H9 (cell line): ENCODE results near the gene CYP2R1. TPM values are rescaled to one million over a fixed set of nuclear protein-coding genes. Genes with fewer than 3 reads are reported as not detected.

Experiments
- DNase-seq: peaks from one replicate; pipeline ENCODE4 v3.0.0-alpha.2; 2017
- H2AFZ ChIP-seq: one replicate; pipeline ENCODE4 v1.6.1; 2013; ENCODE audit warnings: mild to moderate bottlenecking, low read length, control low read depth, moderate library complexity
- H2AK5ac ChIP-seq: 2 replicates; pipeline ENCODE4 v1.6.1; 2013; ENCODE audit warnings: low read length, control low read depth, mixed read lengths; ENCODE audit not compliant: insufficient read length
- H2BK120ac ChIP-seq: one replicate; pipeline ENCODE4 v1.6.1; 2013; ENCODE audit warnings: low read depth, mild to moderate bottlenecking, low read length, control low read depth, inconsistent platforms; ENCODE audit not compliant: poor library complexity, severe bottlenecking
- H2BK12ac ChIP-seq: 2 replicates; pipeline ENCODE4 v1.6.1; 2013; ENCODE audit warnings: low read length, control low read depth, mixed read lengths, low read depth; ENCODE audit not compliant: insufficient read length
- H2BK15ac ChIP-seq: 2 replicates; pipeline ENCODE4 v1.6.1; 2013; ENCODE audit warnings: low read depth, low read length, control low read depth
- H2BK20ac ChIP-seq: one replicate; pipeline ENCODE4 v1.6.1; 2013; ENCODE audit warnings: low read depth, mild to moderate bottlenecking, low read length, control low read depth, inconsistent platforms; ENCODE audit not compliant: poor library complexity, severe bottlenecking
- H2BK5ac ChIP-seq: 2 replicates; pipeline ENCODE4 v1.6.1; 2013; ENCODE audit warnings: low read length, control low read depth, mixed read lengths; ENCODE audit not compliant: insufficient read length
- H3K14ac ChIP-seq: 2 replicates; pipeline ENCODE4 v1.6.1; 2013; ENCODE audit warnings: low read length, control low read depth; ENCODE audit not compliant: insufficient read depth
- H3K18ac ChIP-seq: 2 replicates; pipeline ENCODE4 v1.6.1; 2013; ENCODE audit warnings: low read depth, mild to moderate bottlenecking, mixed read lengths, low read length, control low read depth; ENCODE audit not compliant: insufficient read length
- H3K23ac ChIP-seq: 2 replicates; pipeline ENCODE4 v1.6.1; 2013; ENCODE audit warnings: low read length, control low read depth, mixed read lengths, low read depth; ENCODE audit not compliant: insufficient read length
- H3K23me2 ChIP-seq: 2 replicates; pipeline ENCODE4 v1.6.1; 2013; ENCODE audit warnings: low read depth, mild to moderate bottlenecking, mixed read lengths, low read length, control low read depth; ENCODE audit not compliant: insufficient read length, poor library complexity, severe bottlenecking
- H3K27ac ChIP-seq: 2 replicates; pipeline ENCODE4 v1.5.1; 2013; ENCODE audit warnings: low read length, control low read depth, mixed read lengths, low read depth; ENCODE audit not compliant: insufficient read length
- H3K27me3 ChIP-seq: 2 replicates; pipeline ENCODE4 v1.6.1; 2013; ENCODE audit warnings: low read length, control low read depth, inconsistent platforms; ENCODE audit not compliant: insufficient read depth
- H3K4ac ChIP-seq: 2 replicates; pipeline ENCODE4 v1.6.1; 2013; ENCODE audit warnings: low read depth, mild to moderate bottlenecking, control low read depth, inconsistent platforms, low read length, moderate library complexity
- H3K4me1 ChIP-seq: 2 replicates; pipeline ENCODE4 v1.6.1; 2013; ENCODE audit warnings: low read length, control low read depth, inconsistent platforms; ENCODE audit not compliant: insufficient read depth
- H3K4me2 ChIP-seq: 2 replicates; pipeline ENCODE4 v1.6.1; 2013; ENCODE audit warnings: low read length, control low read depth, mixed read lengths; ENCODE audit not compliant: insufficient read length, insufficient read depth
- H3K56ac ChIP-seq: 2 replicates; pipeline ENCODE4 v1.6.1; 2013; ENCODE audit warnings: low read depth, mild to moderate bottlenecking, mixed read lengths, low read length, control low read depth; ENCODE audit not compliant: insufficient read length
- H3K79me1 ChIP-seq: 2 replicates; pipeline ENCODE4 v1.6.1; 2013; ENCODE audit warnings: low read depth, mild to moderate bottlenecking, moderate library complexity, low read length, control low read depth, inconsistent platforms; ENCODE audit not compliant: insufficient read depth, poor library complexity, severe bottlenecking
- H3K79me2 ChIP-seq: 2 replicates; pipeline ENCODE4 v1.6.1; 2013; ENCODE audit warnings: low read length, control low read depth, inconsistent platforms; ENCODE audit not compliant: insufficient read depth
- H3K9ac ChIP-seq: 2 replicates; pipeline ENCODE4 v1.6.1; 2013; ENCODE audit warnings: low read length, control low read depth, mixed read lengths; ENCODE audit not compliant: insufficient read length; ENCODE audit errors: extremely low read depth
- H3K9me3 ChIP-seq: one replicate; pipeline ENCODE4 v1.6.1; 2013; ENCODE audit warnings: low read depth, low read length, inconsistent platforms; ENCODE audit not compliant: control insufficient read depth
- H3T11ph ChIP-seq: one replicate; pipeline ENCODE4 v1.6.1; 2013; ENCODE audit warnings: mild to moderate bottlenecking, low read length, control low read depth, inconsistent platforms
- H4K20me1 ChIP-seq: one replicate; pipeline ENCODE4 v1.6.1; 2013; ENCODE audit not compliant: control insufficient read depth, insufficient read length, insufficient read depth
- H4K5ac ChIP-seq: 2 replicates; pipeline ENCODE4 v1.6.1; 2013; ENCODE audit warnings: low read depth, mild to moderate bottlenecking, mixed read lengths, low read length, control low read depth; ENCODE audit not compliant: insufficient read length
- H4K8ac ChIP-seq: replicated peaks from 2 replicates; pipeline ENCODE4 v1.6.1; 2013; ENCODE audit warnings: low read length, control low read depth, mixed read lengths, low read depth; ENCODE audit not compliant: insufficient read length
- H4K91ac ChIP-seq: 2 replicates; pipeline ENCODE4 v1.6.1; 2013; ENCODE audit warnings: low read depth, mild to moderate bottlenecking, moderate library complexity, mixed read lengths, low read length, control low read depth; ENCODE audit not compliant: insufficient read length
- H3K27ac Mint-ChIP-seq, 3 experiments: 2 replicates in 2 of 3; 3 replicates in 1 of 3; pipeline ENCODE4 v1.8.0; 2020 to 2021; ENCODE audit warnings: mixed read lengths in 3 of 3, mild to moderate bottlenecking in 1 of 3, moderate library complexity in 1 of 3
- H3K27me3 Mint-ChIP-seq: 2 replicates; pipeline ENCODE4 v1.8.0; 2021; ENCODE audit warnings: low read depth, mild to moderate bottlenecking, moderate library complexity, mixed read lengths
- H3K36me3 Mint-ChIP-seq, 3 experiments: 2 replicates in 2 of 3; 3 replicates in 1 of 3; pipeline ENCODE4 v1.8.0; 2020 to 2021; ENCODE audit warnings: low read depth in 3 of 3, mixed read lengths in 3 of 3; ENCODE audit not compliant: insufficient read depth in 1 of 3
- H3K4me1 Mint-ChIP-seq, 2 experiments: 2 replicates each; pipeline ENCODE4 v1.8.0; 2020; ENCODE audit warnings: mixed read lengths in 2 of 2
- H3K4me3 Mint-ChIP-seq, 2 experiments: 2 replicates in 1 of 2; 3 replicates in 1 of 2; pipeline ENCODE4 v1.8.0; 2020 to 2021; ENCODE audit warnings: mild to moderate bottlenecking in 2 of 2, mixed read lengths in 2 of 2, moderate library complexity in 1 of 2
- H3K9me3 Mint-ChIP-seq, 2 experiments: 2 replicates in 1 of 2; 3 replicates in 1 of 2; pipeline ENCODE4 v1.8.0; 2020; ENCODE audit warnings: mild to moderate bottlenecking in 2 of 2, mixed read lengths in 2 of 2, moderate library complexity in 1 of 2
- WGBS: extraction: QIAGEN DNeasy Blood & Tissue Kit; methylation state at CpG from one replicate; pipeline ENCODE4 v1.1.7; 2013; ENCODE audit warnings: missing lambda C conversion rate, low lambda C conversion rate, mixed read lengths; ENCODE audit not compliant: insufficient read length; ENCODE audit errors: extremely low coverage; 5-methylcytosine and 5-hydroxymethylcytosine counted together
- total RNA-seq: library from RNA; stranded (reverse); gene quantifications from 2 replicates; pipeline ENCODE4 v1.2.1, GENCODE V29; 2021
- TF ChIP-seq, protein P1 (sequence below): fragments of 200-600 bp; sonication (generic); conservative IDR thresholded peaks from 3 replicates; pipeline ENCODE4 v1.8.0; 2021; ENCODE audit warnings: antibody characterized with exemption, mild to moderate bottlenecking

CYP2R1 gene
- total RNA-seq, 1 experiment from 2014 or later, result 10.3 TPM

DNA sequence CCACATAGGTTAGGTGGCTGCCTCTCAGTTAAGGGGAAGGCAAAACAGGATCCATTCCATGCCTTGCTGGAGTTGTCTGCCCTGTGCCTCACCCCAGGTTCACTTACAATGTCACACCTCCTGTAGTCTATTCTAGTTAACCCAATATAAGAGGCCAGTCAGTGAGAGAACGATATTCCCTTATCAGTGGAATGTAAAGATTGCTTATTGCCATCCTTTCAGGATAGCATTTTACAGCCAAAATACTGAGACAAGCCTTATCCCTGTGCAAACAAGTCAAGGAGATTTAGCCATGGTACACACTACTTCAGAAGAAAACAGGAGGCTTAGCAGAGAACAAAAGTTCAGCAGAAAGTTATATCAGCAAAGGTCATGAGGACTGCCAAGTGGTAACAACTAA, 5.5 kb downstream of the CYP2R1 start:
- Histone ChIP-seq H3K27me3 (no peaks in the 10 kb centered on the region), H3K27ac (no peak overlapping the region), H3K79me2 (no peaks in the 10 kb centered on the region), H4K5ac (no peak overlapping the region), H3K4me1 (no peaks in the 10 kb centered on the region), H2BK20ac (no peak overlapping the region), H3K18ac (no peak overlapping the region), H3K56ac (no peak overlapping the region), H2BK5ac (no peak overlapping the region), H3K23ac (no peak overlapping the region), H2BK15ac (no peak overlapping the region), H3K23me2 (peaks cover 5% of the 10 kb centered on the region), H4K8ac (no peak overlapping the region), H2AFZ (no peak overlapping the region), H2AK5ac (no peak overlapping the region), H3K14ac (no peak overlapping the region), H3K4me2 (no peak overlapping the region), H4K91ac (no peak overlapping the region), H3K9ac (no peak overlapping the region), H2BK12ac (no peak overlapping the region), H3K4ac (no peak overlapping the region), H4K20me1 (no peaks in the 10 kb centered on the region), H2BK120ac (no peak overlapping the region), H3K79me1 (no peaks in the 10 kb centered on the region), H3T11ph (no peak overlapping the region), H3K9me3 (no peaks in the 10 kb centered on the region)
- Mint-ChIP-seq H3K27ac (no peak overlapping the region), H3K4me1 (peaks cover 5 to 6% of the 10 kb centered on the region in 2 experiments; a peak in 3 of 4 replicates), H3K4me3 (no peak overlapping the region), H3K36me3 (peaks cover 4 to 7% (median 5%) of the 10 kb centered on the region in 3 experiments; a peak in 5 of 7 replicates), H3K27me3 (peaks cover 9% of the 10 kb centered on the region), H3K9me3 (peaks cover 3 to 8% of the 10 kb centered on the region in 2 experiments; a peak in 3 of 5 replicates)
- TF ChIP-seq, protein P1, sequence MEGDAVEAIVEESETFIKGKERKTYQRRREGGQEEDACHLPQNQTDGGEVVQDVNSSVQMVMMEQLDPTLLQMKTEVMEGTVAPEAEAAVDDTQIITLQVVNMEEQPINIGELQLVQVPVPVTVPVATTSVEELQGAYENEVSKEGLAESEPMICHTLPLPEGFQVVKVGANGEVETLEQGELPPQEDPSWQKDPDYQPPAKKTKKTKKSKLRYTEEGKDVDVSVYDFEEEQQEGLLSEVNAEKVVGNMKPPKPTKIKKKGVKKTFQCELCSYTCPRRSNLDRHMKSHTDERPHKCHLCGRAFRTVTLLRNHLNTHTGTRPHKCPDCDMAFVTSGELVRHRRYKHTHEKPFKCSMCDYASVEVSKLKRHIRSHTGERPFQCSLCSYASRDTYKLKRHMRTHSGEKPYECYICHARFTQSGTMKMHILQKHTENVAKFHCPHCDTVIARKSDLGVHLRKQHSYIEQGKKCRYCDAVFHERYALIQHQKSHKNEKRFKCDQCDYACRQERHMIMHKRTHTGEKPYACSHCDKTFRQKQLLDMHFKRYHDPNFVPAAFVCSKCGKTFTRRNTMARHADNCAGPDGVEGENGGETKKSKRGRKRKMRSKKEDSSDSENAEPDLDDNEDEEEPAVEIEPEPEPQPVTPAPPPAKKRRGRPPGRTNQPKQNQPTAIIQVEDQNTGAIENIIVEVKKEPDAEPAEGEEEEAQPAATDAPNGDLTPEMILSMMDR, result no peak
- no CpG with 5 or more reads among the region's 1 CpG for WGBS
- DNase-seq, result no peak
